GM21786 (cell line): Measurements from ENCODE around the gene P3H2.

Experiments used
- ATAC-seq: cut with Tn5 transposase; IDR thresholded peaks from one replicate; pipeline ENCODE4 v1.9.1; 2021; ENCODE audit not compliant: unreplicated experiment

P3H2 gene

GRCh38 chr3:190058521-190059241 lies 62.0 kb downstream of the P3H2 start:
- no peak for ATAC-seq

- no peak for ATAC-seq
These were observed 64.0 kb downstream of the P3H2 start for GRCh38 chr3:190056742-190057141.

GRCh38 chr3:190055773-190056172 lies 64.9 kb downstream of the P3H2 start:
- no peak for ATAC-seq

DNA sequence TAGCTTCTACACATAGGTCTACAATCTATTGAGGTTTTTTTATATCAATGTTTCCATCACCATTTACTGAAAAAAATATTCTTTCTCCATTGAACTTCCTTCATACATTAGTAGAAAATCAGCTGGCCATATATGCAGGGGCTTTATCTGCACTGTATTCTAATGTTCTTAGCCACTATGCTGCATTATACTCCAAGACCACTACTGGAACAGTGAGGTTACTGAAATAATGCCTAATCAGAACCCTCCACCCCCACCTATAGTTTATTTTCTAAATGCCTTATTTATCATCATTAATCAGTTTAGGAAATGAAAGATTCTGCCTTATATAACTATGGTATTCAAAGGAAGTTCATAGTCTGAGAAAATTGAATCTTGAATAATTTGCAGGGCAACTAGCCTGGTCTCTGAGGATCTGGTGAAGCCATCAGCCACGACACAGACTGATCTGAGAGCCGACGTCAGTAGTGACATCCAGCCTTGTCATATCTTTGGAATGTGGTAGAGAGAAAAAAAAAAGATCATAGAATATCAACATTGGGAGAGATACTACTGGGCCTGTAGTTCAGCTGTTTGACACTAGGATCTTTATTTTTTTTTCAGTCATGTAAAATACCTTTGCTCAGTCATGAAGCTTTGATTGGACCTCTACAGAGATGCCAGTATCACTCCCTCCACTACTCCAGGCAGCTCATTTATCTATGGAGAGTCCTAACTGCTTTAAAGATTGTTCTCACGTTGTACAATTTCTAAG lies 66.6 kb downstream of the P3H2 start:
- ATAC-seq: no peak

- no peak for ATAC-seq
These were observed 69.1 kb downstream of the P3H2 start for GRCh38 chr3:190051641-190052040.

GRCh38 chr3:190048932-190049441 lies 71.7 kb downstream of the P3H2 start:
- no peak for ATAC-seq

DNA sequence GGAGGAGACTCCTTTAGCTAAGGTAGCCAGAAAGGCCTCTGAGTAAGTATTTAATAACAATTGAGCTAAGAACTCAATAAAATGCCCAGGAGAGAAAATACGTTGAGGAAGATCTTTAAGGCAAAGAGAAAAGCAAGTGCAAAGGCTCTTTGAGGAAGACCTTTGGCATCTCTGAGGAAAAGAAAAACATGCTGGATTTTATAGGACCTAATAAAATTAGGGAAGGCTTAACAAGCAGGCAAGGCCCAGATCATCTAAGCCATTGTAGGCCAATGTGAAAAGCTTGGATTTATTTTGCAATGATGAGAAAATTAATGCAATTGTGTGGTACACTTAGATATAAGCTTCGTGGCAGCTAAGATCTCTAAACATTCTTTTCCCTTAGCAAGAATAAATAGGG lies 75.7 kb downstream of the P3H2 start:
- ATAC-seq: no peak

DNA sequence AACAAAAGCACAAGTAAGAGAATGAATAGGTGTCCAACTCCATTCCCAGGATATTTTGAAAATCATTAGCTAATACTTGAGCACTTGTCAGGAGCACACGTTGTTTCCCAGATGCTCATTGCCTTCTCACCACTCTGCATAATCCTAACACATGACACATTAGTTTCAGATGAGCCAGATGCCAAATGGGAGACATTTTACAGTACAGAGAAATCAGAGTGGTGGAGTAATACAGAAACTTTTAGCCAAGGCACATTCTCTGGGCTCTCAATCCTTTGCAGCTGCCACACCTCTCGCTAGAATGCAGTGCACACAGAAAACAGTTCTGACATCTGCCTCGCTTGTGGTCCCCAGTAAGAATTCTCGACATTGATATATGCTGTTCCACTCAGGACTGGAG lies 76.6 kb downstream of the P3H2 start:
- ATAC-seq: no peak

DNA sequence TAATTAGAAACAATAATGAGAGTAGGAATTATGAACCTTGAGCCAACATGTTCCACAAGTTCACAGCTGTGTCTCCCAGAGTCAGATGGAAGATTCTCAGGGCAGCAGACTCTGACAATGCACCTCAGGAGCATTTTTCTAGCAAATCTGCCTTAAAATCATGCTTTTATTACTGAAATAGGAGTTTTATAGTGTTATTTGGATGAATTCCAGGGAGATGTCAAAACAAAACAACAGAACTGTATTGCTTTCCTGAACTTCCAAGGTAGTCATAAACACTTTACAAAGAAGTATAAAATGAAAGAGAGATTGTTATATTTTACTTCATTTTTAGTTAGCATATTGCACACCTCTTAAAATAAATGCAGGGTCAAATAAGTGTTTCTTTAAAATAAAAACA lies 77.0 kb downstream of the P3H2 start:
- no peak for ATAC-seq

GRCh38 chr3:190042558-190042957 lies 78.1 kb downstream of the P3H2 start:
- no peak for ATAC-seq

- ATAC-seq: peak; percentile 56
These were observed 79.2 kb downstream of the P3H2 start for GRCh38 chr3:190041333-190042041.

- ATAC-seq: no peak
These were observed 80.6 kb downstream of the P3H2 start for GRCh38 chr3:190040145-190040544.

GRCh38 chr3:190038050-190038933 lies 82.4 kb downstream of the P3H2 start:
- no peak for ATAC-seq

DNA sequence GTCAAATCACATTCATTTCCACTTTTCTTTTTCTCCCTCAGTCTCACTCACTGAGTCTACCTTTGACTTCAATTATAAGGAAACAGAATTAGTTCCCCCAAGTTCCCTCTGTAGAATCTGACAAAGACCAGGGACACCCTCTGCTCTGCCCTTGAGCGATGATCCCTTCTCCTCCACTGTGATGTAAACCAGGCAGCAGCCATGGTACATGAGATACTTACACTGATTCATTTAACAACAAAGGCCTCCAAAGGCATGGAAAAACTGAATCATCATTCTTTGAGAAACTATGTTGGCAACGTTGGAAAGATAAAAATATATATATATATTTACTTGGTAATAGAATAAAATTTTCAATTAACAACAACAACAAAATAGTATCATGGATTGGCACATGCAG lies 84.1 kb downstream of the P3H2 start:
- ATAC-seq: no peak

DNA sequence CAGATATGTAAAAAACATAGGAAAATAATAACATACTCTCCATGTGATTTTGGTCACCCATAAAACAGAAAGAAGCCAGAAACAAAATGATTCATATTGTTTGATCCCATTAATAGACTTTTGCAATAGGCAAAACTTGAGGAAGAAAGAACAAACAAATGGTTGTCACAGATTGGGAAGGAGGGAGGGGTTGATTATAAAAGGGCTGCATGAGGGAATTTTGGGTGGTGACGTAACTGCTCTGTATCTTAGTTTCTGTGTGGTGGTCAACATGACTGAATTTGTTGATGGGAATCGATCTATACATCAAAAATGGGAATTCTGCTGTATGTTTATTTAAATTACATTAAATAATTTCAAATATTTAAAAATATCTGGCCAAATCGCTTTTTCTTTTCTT lies 86.3 kb downstream of the P3H2 start:
- ATAC-seq: no peak

DNA sequence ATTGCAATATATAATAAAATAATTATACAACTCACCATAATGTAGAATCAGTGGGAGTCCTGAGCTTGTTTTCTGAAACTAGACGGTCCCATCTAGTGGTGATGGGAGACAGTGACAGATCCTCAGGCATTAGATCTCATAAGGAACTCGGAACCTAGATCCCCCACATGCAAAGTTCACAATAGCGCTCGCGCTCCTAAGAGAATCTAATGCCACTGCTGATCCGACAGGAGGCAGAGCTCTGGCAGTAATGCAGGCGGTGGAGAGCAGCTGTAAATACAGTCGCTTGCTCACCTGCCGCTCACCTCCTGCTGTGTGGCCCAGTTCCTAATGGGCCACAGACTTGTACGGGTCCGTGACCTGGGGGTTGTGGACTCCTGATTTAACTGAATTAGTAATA lies 87.8 kb downstream of the P3H2 start:
- no peak for ATAC-seq

DNA sequence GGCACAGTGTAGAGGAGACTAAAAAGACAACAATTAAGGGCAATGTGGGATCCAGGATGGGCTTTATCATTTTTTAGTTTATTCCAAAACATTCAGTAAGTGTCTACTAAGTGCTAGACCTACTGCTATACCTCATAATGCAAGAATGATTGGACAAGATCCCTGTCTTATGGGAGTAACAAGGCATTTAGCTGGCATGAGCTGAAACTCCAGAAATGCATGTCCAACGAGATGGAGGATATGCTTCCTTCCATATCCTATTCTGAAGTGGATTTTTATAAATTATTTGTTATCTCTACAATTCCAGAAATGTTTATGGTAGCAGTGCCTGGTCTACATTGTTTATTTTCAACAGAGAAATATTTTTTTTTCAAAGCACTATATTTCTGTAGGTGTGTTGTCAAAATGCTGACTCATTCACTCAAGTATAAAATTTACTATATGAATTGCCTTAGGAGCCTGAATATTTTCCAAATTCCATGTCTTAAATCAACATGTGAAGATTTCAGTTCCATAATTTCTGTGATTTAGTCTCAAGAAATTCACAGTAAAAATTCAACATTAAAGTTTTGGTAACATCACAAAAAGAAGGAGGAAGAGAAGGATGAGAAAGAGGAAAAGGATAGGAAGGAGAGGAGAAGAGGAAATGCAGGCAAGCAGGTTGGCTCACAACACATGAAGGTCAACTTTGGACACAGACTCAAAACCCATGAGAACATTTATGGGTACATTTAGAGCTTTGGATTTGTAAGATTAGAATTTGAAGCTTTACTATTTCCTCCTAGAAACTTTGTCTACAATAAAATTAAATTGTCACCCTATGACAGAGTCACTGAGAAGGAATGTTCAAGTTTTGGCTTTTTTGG lies 88.6 kb downstream of the P3H2 start:
- ATAC-seq: no peak

- ATAC-seq: no peak
These were observed 93.6 kb downstream of the P3H2 start for GRCh38 chr3:190027116-190027515.

- no peak for ATAC-seq
These were observed 94.5 kb downstream of the P3H2 start for GRCh38 chr3:190026154-190026553.

DNA sequence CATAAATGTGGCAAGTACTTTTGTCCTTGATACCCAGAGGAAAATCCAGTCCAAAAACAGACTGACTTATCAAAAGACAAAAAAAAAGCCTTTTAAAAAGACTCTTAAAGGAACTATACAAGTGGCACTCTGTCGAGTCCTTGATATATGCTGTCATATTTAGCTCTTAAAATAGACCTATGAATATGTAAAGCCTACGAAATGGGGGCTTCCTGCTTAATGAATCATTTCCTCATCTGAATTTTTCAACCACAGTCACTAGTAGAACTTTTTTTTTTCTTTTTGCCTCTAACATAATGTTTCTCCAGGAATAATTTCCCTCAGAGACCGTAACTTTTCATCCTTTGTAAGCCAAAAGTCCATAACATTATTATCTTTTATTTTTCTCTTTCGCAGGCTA lies 95.8 kb downstream of the P3H2 start:
- peak; percentile 54 for ATAC-seq
